Body of pancreas (tissue), 4 donors: Measurements from ENCODE around the gene RNF213. TPM values are rescaled to one million over a fixed set of nuclear protein-coding genes. Genes with fewer than 3 reads are reported as not detected.
A peak's percentile ranks its signal among the peaks of the same experiment; 100 is the strongest.

Experiments used
- ATAC-seq: fragments of 150-250 bp; one replicate; pipeline ENCODE4 v1.9.1; 2016
- DNase-seq, 4 donors: peaks; one replicate each; pipeline ENCODE4 v3.0.0-alpha.2; 2019
- H3K27ac ChIP-seq, 4 donors: fragments of 200-600 bp; sonication (generic); 1 replicate in 3 of 4; 2 replicates in 1 of 4; pipeline versions ENCODE4 v1.5.1 to v1.6.1; 2016 to 2019; ENCODE audit warnings: mild to moderate bottlenecking in 1 of 4, mixed read lengths in 1 of 4, moderate library complexity in 1 of 4
- H3K27me3 ChIP-seq, 2 donors: fragments of 200-600 bp; sonication (generic); one replicate each; pipeline ENCODE4 v1.6.0; 2016; ENCODE audit warnings: mild to moderate bottlenecking in 1 of 2
- H3K36me3 ChIP-seq, 2 donors: fragments of 200-600 bp; sonication (generic); replicated peaks in 1 of 2; 2 replicates each; pipeline ENCODE4 v1.5.1; 2016; ENCODE audit warnings: low read depth in 2 of 2; ENCODE audit not compliant: insufficient read depth in 1 of 2
- H3K4me1 ChIP-seq: fragments of 200-600 bp; sonication (generic); one replicate; pipeline ENCODE4 v1.6.0; 2016
- H3K4me3 ChIP-seq, 2 donors: fragments of 200-600 bp; sonication (generic); 1 replicate in 1 of 2; 2 replicates in 1 of 2; pipeline ENCODE4 v1.5.1; 2016 to 2019
- H3K9me3 ChIP-seq, 3 donors: fragments of 200-600 bp; sonication (generic); 1 replicate in 2 of 3; 2 replicates in 1 of 3; pipeline ENCODE4 v1.5.1; 2016
- POLR2A ChIP-seq, 3 donors: fragments of 450-650 bp; IDR thresholded peaks; one replicate each; pipeline ENCODE4 v1.6.1; 2016; ENCODE audit warnings: antibody characterized with exemption in 3 of 3, mild to moderate bottlenecking in 2 of 3
- WGBS, 2 donors: methylation state at CpG; one replicate each; pipeline ENCODE4 v1.1.5; 2017; 5-methylcytosine and 5-hydroxymethylcytosine counted together
- intact Hi-C: fragments of 100-400 bp; cut with DNase I; formaldehyde crosslinking; loops from one replicate; pipeline ENCODE4 v1.15.1; 2023
- total RNA-seq, 2 donors: library from RNA; depleted of rRNA; stranded (reverse); fragments of >200 nt; gene quantifications; one replicate each; pipeline ENCODE4 v1.1.0, GENCODE V29; 2016
- TF ChIP-seq, protein P1 (sequence below), 7 experiments: fragments of 450-650 bp in 4 of 7; fragments of 200-600 bp in 3 of 7; sonication (generic) in 3 of 7; IDR thresholded peaks; one replicate each; pipeline ENCODE4 v1.5.1; 2016 to 2019; ENCODE audit warnings: antibody characterized with exemption in 7 of 7

Gene RNF213
- total RNA-seq, 2 donors from 2014 or later = 60.7 to 69.5 TPM

DNA sequence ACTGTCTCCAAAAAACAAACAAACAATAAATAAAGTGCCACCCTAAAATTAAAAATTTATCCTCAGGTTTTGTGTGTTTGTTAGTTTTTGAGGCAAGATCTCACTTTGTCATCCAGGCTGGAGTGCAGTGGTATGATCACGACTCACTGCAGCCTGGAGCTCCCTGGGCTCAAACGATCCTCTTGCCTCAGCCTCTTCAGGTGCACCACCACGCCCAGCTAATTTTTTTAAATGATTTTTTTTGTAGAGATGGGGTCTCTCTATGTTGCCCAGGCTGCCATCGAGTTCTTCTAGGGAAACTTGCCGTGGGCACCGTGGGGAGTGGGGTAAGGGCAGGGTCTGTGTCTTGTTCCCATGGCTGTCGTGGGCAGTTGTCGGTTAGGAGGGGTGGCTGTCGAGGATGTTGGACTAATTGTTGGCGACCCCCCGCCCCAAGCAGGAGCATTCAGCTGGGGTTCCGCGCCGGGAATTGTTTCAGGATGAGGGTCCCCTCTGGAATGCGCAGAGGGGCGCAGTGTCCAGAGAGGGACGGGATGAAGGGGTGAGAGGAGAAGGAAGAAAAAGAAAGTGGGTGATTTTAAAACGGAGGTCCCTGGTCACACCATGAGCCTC is 1.1 kb upstream of the RNF213 start:
- 36 to 52% methylated on average over 18 of the region's 18 CpGs for WGBS, 2 donors
- Histone ChIP-seq H3K27me3 (no peaks in the 10 kb centered on the region), H3K4me3 (peak overlapping the region in 1 of 2 donors; percentile 48), H3K36me3 (no peaks in the 10 kb centered on the region), H3K9me3 (no peaks in the 10 kb centered on the region), H3K4me1 (peaks cover 48% of the 10 kb centered on the region), H3K27ac (peak overlapping the region; percentile 83 to 94 (median 90))
- no peak for ATAC-seq
- intact Hi-C loops = loop anchor here (10.0 kb wide), 1 partner anchor 165 kb away; no protein-coding TSS in a partner anchor
- TF ChIP-seq POLR2A (IDR thresholded peaks at IDR 0.05) = no peak
- TF ChIP-seq, protein P1, sequence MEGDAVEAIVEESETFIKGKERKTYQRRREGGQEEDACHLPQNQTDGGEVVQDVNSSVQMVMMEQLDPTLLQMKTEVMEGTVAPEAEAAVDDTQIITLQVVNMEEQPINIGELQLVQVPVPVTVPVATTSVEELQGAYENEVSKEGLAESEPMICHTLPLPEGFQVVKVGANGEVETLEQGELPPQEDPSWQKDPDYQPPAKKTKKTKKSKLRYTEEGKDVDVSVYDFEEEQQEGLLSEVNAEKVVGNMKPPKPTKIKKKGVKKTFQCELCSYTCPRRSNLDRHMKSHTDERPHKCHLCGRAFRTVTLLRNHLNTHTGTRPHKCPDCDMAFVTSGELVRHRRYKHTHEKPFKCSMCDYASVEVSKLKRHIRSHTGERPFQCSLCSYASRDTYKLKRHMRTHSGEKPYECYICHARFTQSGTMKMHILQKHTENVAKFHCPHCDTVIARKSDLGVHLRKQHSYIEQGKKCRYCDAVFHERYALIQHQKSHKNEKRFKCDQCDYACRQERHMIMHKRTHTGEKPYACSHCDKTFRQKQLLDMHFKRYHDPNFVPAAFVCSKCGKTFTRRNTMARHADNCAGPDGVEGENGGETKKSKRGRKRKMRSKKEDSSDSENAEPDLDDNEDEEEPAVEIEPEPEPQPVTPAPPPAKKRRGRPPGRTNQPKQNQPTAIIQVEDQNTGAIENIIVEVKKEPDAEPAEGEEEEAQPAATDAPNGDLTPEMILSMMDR (IDR thresholded peaks at IDR 0.05) = no peak
- no peak for DNase-seq

DNA sequence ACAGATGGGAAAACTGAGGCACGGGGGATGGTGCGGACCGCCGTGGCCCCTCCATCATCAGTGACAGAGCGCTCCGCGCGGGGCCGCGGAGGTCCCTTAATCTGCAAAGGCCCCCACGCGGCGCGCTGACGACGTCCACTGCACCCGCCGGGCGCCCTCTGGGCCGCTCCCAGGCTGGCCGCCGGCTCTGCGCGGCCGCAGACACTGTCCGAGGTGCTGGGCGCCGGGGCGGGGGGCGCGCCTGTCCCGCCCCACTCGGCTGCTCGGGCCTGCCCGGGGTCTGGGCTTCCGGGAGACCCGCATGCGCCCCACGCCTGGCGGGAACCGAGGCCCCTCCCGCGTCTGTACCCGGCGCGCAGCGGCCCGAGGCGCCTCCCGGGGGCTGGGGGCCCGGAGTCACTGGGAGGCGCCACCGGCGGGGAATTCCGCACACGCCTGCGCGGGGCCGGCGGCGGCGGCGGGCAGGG is 550 bp upstream of the RNF213 start:
- intact Hi-C loops = loop anchor here (10.0 kb wide), 1 partner anchor 165 kb away; no protein-coding TSS in a partner anchor

DNA sequence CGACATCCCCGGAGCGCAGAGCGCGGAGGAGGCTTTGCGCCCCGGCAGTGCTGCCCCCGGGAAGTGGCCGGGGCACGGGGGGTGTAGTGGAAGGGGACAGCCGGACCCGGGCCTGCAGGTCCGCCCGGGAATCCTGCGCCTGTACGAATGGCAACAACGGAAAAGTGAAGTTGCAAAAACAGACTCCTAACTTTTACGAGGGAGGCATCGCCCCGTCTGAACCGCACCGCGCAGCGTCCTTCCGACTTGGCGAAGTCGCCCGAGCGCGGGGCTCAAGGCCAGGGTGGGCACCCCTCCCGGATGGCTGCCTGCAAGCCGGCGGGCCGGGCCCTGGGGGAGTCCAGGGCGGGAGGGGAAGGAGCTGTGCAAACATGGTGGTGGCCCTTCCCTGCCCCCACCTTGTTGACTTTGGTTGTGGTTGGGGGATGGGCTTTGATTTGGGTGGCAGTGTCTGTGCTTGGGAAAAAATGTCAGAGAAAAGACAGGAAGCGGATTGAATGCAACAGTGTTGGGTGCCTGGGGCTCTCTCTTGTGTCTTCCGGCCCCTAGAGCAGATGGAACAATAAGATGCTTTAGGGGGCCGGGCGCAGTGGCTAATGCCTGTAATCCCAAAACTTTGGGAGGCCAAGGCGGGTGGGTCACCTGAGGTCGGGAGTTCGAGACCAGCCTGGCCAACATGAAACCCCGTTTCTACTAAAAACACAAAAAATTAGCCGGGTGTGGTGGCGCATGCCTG is 675 bp downstream of the RNF213 start:
- TF ChIP-seq, protein P1 (IDR thresholded peaks at IDR 0.05) = no peak
- TF ChIP-seq POLR2A (IDR thresholded peaks at IDR 0.05) = peak in 2 of 3 donors; percentile 39 to 51
- 4 to 25% methylated on average over 13 to 45 of the region's 45 CpGs for WGBS, 2 donors
- Histone ChIP-seq H3K27ac (peak overlapping the region; percentile 95 to 99 (median 96)), H3K4me3 (peak overlapping the region; percentile 79 to 81), H3K36me3 (no peaks in the 10 kb centered on the region), H3K4me1 (peaks cover 47% of the 10 kb centered on the region), H3K27me3 (no peaks in the 10 kb centered on the region), H3K9me3 (no peaks in the 10 kb centered on the region)
- DNase-seq (peak; percentile 58 to 69 (median 68)), ATAC-seq (peak; percentile 25)
- intact Hi-C loops = loop anchor here (10.0 kb wide), 1 partner anchor 167 kb away; no protein-coding TSS in a partner anchor

More for the DNA sequence above, 550 bp upstream of the RNF213 start:
- Histone ChIP-seq H3K9me3 (no peaks in the 10 kb centered on the region), H3K27me3 (no peaks in the 10 kb centered on the region), H3K36me3 (no peaks in the 10 kb centered on the region), H3K4me1 (peaks cover 46% of the 10 kb centered on the region), H3K4me3 (peak overlapping the region in 1 of 2 donors; percentile 48), H3K27ac (peak overlapping the region; percentile 83 to 94 (median 90))
- TF ChIP-seq POLR2A (IDR thresholded peaks at IDR 0.05) = peak; percentile 26 to 55 (median 44)
- TF ChIP-seq, protein P1 (IDR thresholded peaks at IDR 0.05) = peak in 1 of 7 experiments; percentile 24
- peak; percentile 78 for ATAC-seq
- DNase-seq = peak; percentile 72 to 77 (median 75)
- WGBS, 2 donors = 0 to 1% methylated on average over 7 to 29 of the region's 63 CpGs

DNA sequence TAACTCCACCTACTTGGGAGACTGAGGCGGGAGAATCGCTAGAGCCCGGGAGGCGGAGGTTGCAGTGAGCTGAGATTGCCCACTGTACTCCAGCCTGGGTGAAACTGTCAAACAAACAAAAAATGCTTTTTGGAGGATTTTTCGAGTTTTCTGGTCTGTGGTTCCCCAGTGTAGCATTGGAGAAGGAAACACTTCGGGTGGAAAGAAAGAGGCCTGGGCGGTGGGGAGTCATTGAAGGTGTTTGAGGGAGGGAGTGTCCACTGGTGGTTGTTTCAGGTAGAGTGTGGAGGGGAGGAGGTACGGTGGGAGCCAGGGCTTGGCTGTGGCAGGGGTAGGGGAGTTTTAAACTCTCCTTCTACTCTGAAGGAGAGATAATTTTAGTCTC is 1.2 kb downstream of the RNF213 start:
- no peaks in the 10 kb centered on the region for H3K27me3 ChIP-seq
- H3K9me3 ChIP-seq = no peaks in the 10 kb centered on the region
- no peak overlapping the region for H3K4me3 ChIP-seq
- no peak for ATAC-seq
- H3K27ac ChIP-seq = peak overlapping the region; percentile 95 to 99 (median 96)
- intact Hi-C loops = loop anchor here (10.0 kb wide), 1 partner anchor 167 kb away; no protein-coding TSS in a partner anchor
- H3K36me3 ChIP-seq = no peaks in the 10 kb centered on the region
- peaks cover 47% of the 10 kb centered on the region for H3K4me1 ChIP-seq
- no peak for DNase-seq
- no peak for TF ChIP-seq POLR2A (IDR thresholded peaks at IDR 0.05)
- TF ChIP-seq, protein P1 (IDR thresholded peaks at IDR 0.05) = no peak
- 48 to 59% methylated on average over 8 of the region's 8 CpGs for WGBS, 2 donors
